B cell (primary cell): Measurements from ENCODE around the gene KSR2.

ENCODE experiments used
- CTCF ChIP-seq: fragments of 200-600 bp; IDR thresholded peaks from one replicate; pipeline ENCODE4 v1.8.0; 2022; ENCODE audit warnings: antibody characterized with exemption, mild to moderate bottlenecking
- EZH2 ChIP-seq: IDR thresholded peaks from 2 replicates; pipeline ENCODE4 v1.6.1; 2012; ENCODE audit warnings: borderline replicate concordance, low read depth, mild to moderate bottlenecking, moderate library complexity, low read length; ENCODE audit not compliant: insufficient read depth, poor library complexity, severe bottlenecking

GRCh38 chr12:117820216-117820907, 148.4 kb downstream of the KSR2 start:
- TF ChIP-seq CTCF (no peak), EZH2 (no peak)
